Measurements from ENCODE around the gene NFASC. TPM values are rescaled to one million over a fixed set of nuclear protein-coding genes. Genes with fewer than 3 reads are reported as not detected.

NFASC gene
- total and polyA plus RNA-seq, 2 donors (not counting 3 experiments of a cell fraction or from before 2014, with no cell fraction given), result not detected

DNA sequence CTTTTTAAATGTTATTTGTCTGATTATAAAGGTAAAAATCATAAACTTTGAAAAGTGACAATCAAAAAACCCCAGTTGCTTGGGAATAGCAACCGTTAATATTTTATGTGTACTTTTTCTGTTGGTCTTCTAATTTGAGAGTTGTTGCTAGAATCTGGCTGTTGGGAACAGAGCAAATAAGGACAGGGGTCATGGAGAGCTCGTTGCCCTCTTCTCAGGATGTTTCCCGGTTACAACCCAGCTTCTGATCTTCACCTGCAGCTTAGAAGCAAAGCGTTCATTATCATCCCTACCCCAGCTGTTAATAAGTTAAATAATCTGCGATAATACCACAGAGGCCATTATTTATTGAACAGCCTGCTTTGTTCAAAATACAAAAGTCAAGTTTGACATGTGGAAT, 22.1 kb upstream of the NFASC start:
- FAIRE-seq, result no peak

More for the DNA sequence above, 22.1 kb upstream of the NFASC start:
- Histone ChIP-seq H3K4me3 (replicated peaks in 1 of 3; ENCODE audit: insufficient read depth in 1 of 3, low read depth in 1 of 3, low read length in 3 of 3) (no peak overlapping the region), H3K9me3 (replicated peaks; ENCODE audit: control insufficient read depth, insufficient read depth, low read length) (no peaks in the 10 kb centered on the region), H3K27ac (ENCODE audit: insufficient read depth, low read depth, low read length) (no peak overlapping the region), H2AFZ (ENCODE audit: low read depth, low read length) (no peak overlapping the region), H3K27me3 (ENCODE audit: control insufficient read depth in 2 of 2, insufficient read depth in 2 of 2, low read length in 2 of 2) (no peaks in the 10 kb centered on the region), H3K36me3 (ENCODE audit: control insufficient read depth in 2 of 2, extremely low read depth in 1 of 2, insufficient read depth in 2 of 2, low read length in 2 of 2) (no peaks in the 10 kb centered on the region), H3K9ac (replicated peaks; ENCODE audit: extremely low read depth, insufficient read depth, low read length) (no peak overlapping the region), H4K20me1 (replicated peaks; ENCODE audit: control insufficient read depth, extremely low read depth, insufficient read depth, low read length) (no peaks in the 10 kb centered on the region), H3K9me1 (replicated peaks; ENCODE audit: control insufficient read depth, extremely low read depth, insufficient read depth, low read length) (no peaks in the 10 kb centered on the region), H3K4me2 (ENCODE audit: insufficient read depth, low read length) (no peak overlapping the region), H3K79me2 (ENCODE audit: control insufficient read depth, insufficient read depth, low read length) (no peaks in the 10 kb centered on the region), H3K4me1 (ENCODE audit: control insufficient read depth, extremely low read depth, insufficient read depth, low read length) (no peaks in the 10 kb centered on the region)
- dilution Hi-C loops (cut with MboI; ENCODE audit: extremely low pct_ligation_motif_present, low sequenced_read_pairs), result no loop called here
- no TSS peak for BruUV-seq (replicated peaks)
- TF ChIP-seq, protein P1, sequence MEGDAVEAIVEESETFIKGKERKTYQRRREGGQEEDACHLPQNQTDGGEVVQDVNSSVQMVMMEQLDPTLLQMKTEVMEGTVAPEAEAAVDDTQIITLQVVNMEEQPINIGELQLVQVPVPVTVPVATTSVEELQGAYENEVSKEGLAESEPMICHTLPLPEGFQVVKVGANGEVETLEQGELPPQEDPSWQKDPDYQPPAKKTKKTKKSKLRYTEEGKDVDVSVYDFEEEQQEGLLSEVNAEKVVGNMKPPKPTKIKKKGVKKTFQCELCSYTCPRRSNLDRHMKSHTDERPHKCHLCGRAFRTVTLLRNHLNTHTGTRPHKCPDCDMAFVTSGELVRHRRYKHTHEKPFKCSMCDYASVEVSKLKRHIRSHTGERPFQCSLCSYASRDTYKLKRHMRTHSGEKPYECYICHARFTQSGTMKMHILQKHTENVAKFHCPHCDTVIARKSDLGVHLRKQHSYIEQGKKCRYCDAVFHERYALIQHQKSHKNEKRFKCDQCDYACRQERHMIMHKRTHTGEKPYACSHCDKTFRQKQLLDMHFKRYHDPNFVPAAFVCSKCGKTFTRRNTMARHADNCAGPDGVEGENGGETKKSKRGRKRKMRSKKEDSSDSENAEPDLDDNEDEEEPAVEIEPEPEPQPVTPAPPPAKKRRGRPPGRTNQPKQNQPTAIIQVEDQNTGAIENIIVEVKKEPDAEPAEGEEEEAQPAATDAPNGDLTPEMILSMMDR (IDR thresholded peaks at IDR 0.05; ENCODE audit: extremely low read depth in 1 of 2, insufficient read depth in 1 of 2, low read depth in 1 of 2, low read length in 2 of 2), result no peak
- no peak for TF ChIP-seq POLR2A (IDR thresholded peaks at IDR 0.05; ENCODE audit: low read depth, low read length)
- no peak for TF ChIP-seq EZH2 (IDR thresholded peaks at IDR 0.05; ENCODE audit: borderline replicate concordance, low read depth, low read length, severe bottlenecking)
- TF ChIP-seq FOS (IDR thresholded peaks at IDR 0.05; ENCODE audit: borderline replicate concordance, insufficient read depth, low read length), result no peak
- no peak for TF ChIP-seq POLR2AphosphoS5 (IDR thresholded peaks at IDR 0.05; ENCODE audit: insufficient read depth, low read depth, low read length)
- TF ChIP-seq, protein P2, sequence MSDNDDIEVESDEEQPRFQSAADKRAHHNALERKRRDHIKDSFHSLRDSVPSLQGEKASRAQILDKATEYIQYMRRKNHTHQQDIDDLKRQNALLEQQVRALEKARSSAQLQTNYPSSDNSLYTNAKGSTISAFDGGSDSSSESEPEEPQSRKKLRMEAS (IDR thresholded peaks at IDR 0.05; ENCODE audit: insufficient read depth, insufficient read length), result no peak
- no peak for TF ChIP-seq GATA2 (IDR thresholded peaks at IDR 0.05; ENCODE audit: insufficient read depth, insufficient read length, low read depth, low read length)
- no peak for TF ChIP-seq JUN (IDR thresholded peaks at IDR 0.05; ENCODE audit: borderline replicate concordance, insufficient read depth, insufficient read length, low read depth)
- no peak for TF ChIP-seq MYC (IDR thresholded peaks at IDR 0.05; ENCODE audit: low read depth, low read length)
- ChIA-PET CTCF (interaction anchor here (0.5 to 1.5 kb wide), 2 partner anchors 41 to 636 kb away, joined by 3 to 4 read pairs; no protein-coding TSS in a partner anchor), POLR2A (interaction anchor here (0.7 kb wide), 1 partner anchor 9 kb away, joined by 4 read pairs; no protein-coding TSS in a partner anchor)
- DNase-seq (ENCODE audit: low read depth, low spot score), result no peak
- intact Hi-C loops (cut with micrococcal nuclease), result no loop called here
